ENCODE measurements around the gene THADA.

The THADA gene

GRCh38 chr2:43241558-43241957 lies 354.3 kb downstream of the THADA start:
- no peak for DNase-seq (ENCODE audit: extremely low spot score)
- ChIA-PET POLR2A (no interaction called here), CTCF (no interaction called here)
- TF ChIP-seq BHLHE40 (IDR thresholded peaks at IDR 0.05; ENCODE audit: borderline replicate concordance) (no peak), ARNT (IDR thresholded peaks at IDR 0.05) (no peak), FOXA1 (IDR thresholded peaks at IDR 0.05) (no peak), FOXK2 (IDR thresholded peaks at IDR 0.05) (no peak), NFRKB (IDR thresholded peaks at IDR 0.05) (no peak), SUZ12 (IDR thresholded peaks at IDR 0.05) (no peak), FOXM1 (IDR thresholded peaks at IDR 0.05; ENCODE audit: borderline replicate concordance) (no peak), SP1 (IDR thresholded peaks at IDR 0.05) (no peak), L3MBTL2 (conservative IDR thresholded peaks at IDR 0.05) (no peak), LEF1 (IDR thresholded peaks at IDR 0.05; ENCODE audit: borderline replicate concordance) (no peak), ZNF384 (IDR thresholded peaks at IDR 0.05) (no peak), PKNOX1 (IDR thresholded peaks at IDR 0.05) (no peak), TARDBP (IDR thresholded peaks at IDR 0.05) (no peak)

- ChIA-PET POLR2A (no interaction called here), CTCF (interaction anchor here (0.9 to 1.5 kb wide), 2 partner anchors 12 to 244 kb away, joined by 3 to 6 read pairs; no protein-coding TSS in a partner anchor)
- TF ChIP-seq FOXK2 (IDR thresholded peaks at IDR 0.05) (no peak), NFRKB (IDR thresholded peaks at IDR 0.05) (no peak), FOXA1 (IDR thresholded peaks at IDR 0.05) (no peak), HDGF (IDR thresholded peaks at IDR 0.05; ENCODE audit: borderline replicate concordance) (no peak)
- no peak for DNase-seq (ENCODE audit: extremely low spot score)
Observed at GRCh38 chr2:43240766-43241150, 355.1 kb downstream of the THADA start.

- no peak for TF ChIP-seq PKNOX1 (IDR thresholded peaks at IDR 0.05)
- no peak for TF ChIP-seq SP1 (IDR thresholded peaks at IDR 0.05)
- TF ChIP-seq SUZ12 (IDR thresholded peaks at IDR 0.05), result no peak
- TF ChIP-seq FOXK2 (IDR thresholded peaks at IDR 0.05), result no peak
- no peak for TF ChIP-seq FOXA1 (IDR thresholded peaks at IDR 0.05)
- TF ChIP-seq CTBP1 (IDR thresholded peaks at IDR 0.05; ENCODE audit: borderline replicate concordance), result no peak
- no peak for TF ChIP-seq TARDBP (IDR thresholded peaks at IDR 0.05)
- TF ChIP-seq BHLHE40 (IDR thresholded peaks at IDR 0.05; ENCODE audit: borderline replicate concordance), result no peak
- TF ChIP-seq L3MBTL2 (conservative IDR thresholded peaks at IDR 0.05), result no peak
- TF ChIP-seq NFRKB (IDR thresholded peaks at IDR 0.05), result no peak
- TF ChIP-seq LEF1 (IDR thresholded peaks at IDR 0.05; ENCODE audit: borderline replicate concordance), result no peak
- no peak for TF ChIP-seq FOXM1 (IDR thresholded peaks at IDR 0.05; ENCODE audit: borderline replicate concordance)
- DNase-seq (ENCODE audit: extremely low spot score), result no peak
- CTCF ChIA-PET, result interaction anchor here (0.9 to 1.5 kb wide), 2 partner anchors 11 to 244 kb away, joined by 3 to 6 read pairs; no protein-coding TSS in a partner anchor
- POLR2A ChIA-PET, result interaction anchor here (1.3 kb wide), 1 partner anchor 14 kb away, joined by 5 read pairs; the partner anchor contains the start of gene ZFP36L2
Observed at GRCh38 chr2:43239981-43240765, 355.7 kb downstream of the THADA start.

GRCh38 chr2:43238813-43239212 lies 357.0 kb downstream of the THADA start:
- no peak for DNase-seq (ENCODE audit: extremely low spot score)
- ChIA-PET POLR2A (interaction anchor here (1.3 kb wide), 1 partner anchor 12 kb away, joined by 5 read pairs; the partner anchor contains the start of gene ZFP36L2), CTCF (no interaction called here)
- TF ChIP-seq PKNOX1 (IDR thresholded peaks at IDR 0.05), result no peak
- TF ChIP-seq SP1 (IDR thresholded peaks at IDR 0.05), result no peak
- no peak for TF ChIP-seq FOXK2 (IDR thresholded peaks at IDR 0.05)
- TF ChIP-seq NFRKB (IDR thresholded peaks at IDR 0.05), result no peak
- no peak for TF ChIP-seq CTBP1 (IDR thresholded peaks at IDR 0.05; ENCODE audit: borderline replicate concordance)
- no peak for TF ChIP-seq L3MBTL2 (conservative IDR thresholded peaks at IDR 0.05)
- no peak for TF ChIP-seq ELF4 (IDR thresholded peaks at IDR 0.05)
- TF ChIP-seq SUZ12 (IDR thresholded peaks at IDR 0.05), result no peak
- no peak for TF ChIP-seq ARNT (IDR thresholded peaks at IDR 0.05)
- TF ChIP-seq FOXM1 (IDR thresholded peaks at IDR 0.05; ENCODE audit: borderline replicate concordance), result no peak

- ChIA-PET CTCF (no interaction called here), POLR2A (no interaction called here)
- TF ChIP-seq CTBP1 (IDR thresholded peaks at IDR 0.05; ENCODE audit: borderline replicate concordance), result no peak
- TF ChIP-seq FOXA1 (IDR thresholded peaks at IDR 0.05), result no peak
- TF ChIP-seq L3MBTL2 (conservative IDR thresholded peaks at IDR 0.05), result no peak
- no peak for TF ChIP-seq FOXK2 (IDR thresholded peaks at IDR 0.05)
- no peak for TF ChIP-seq NFRKB (IDR thresholded peaks at IDR 0.05)
- no peak for TF ChIP-seq TARDBP (IDR thresholded peaks at IDR 0.05)
- no peak for DNase-seq (ENCODE audit: extremely low spot score)
Observed at GRCh38 chr2:43238176-43238575, 357.7 kb downstream of the THADA start.

- no peak for DNase-seq (ENCODE audit: extremely low spot score)
- ChIA-PET POLR2A (no interaction called here), CTCF (no interaction called here)
- no peak for TF ChIP-seq BHLHE40 (IDR thresholded peaks at IDR 0.05; ENCODE audit: borderline replicate concordance)
- no peak for TF ChIP-seq FOXM1 (IDR thresholded peaks at IDR 0.05; ENCODE audit: borderline replicate concordance)
- TF ChIP-seq SUZ12 (IDR thresholded peaks at IDR 0.05), result no peak
- TF ChIP-seq NFRKB (IDR thresholded peaks at IDR 0.05), result no peak
- no peak for TF ChIP-seq CTBP1 (IDR thresholded peaks at IDR 0.05; ENCODE audit: borderline replicate concordance)
- no peak for TF ChIP-seq HDGF (IDR thresholded peaks at IDR 0.05; ENCODE audit: borderline replicate concordance)
- no peak for TF ChIP-seq LEF1 (IDR thresholded peaks at IDR 0.05; ENCODE audit: borderline replicate concordance)
- TF ChIP-seq FOXA1 (IDR thresholded peaks at IDR 0.05), result no peak
- TF ChIP-seq TARDBP (IDR thresholded peaks at IDR 0.05), result no peak
- no peak for TF ChIP-seq ZNF384 (IDR thresholded peaks at IDR 0.05)
- TF ChIP-seq PKNOX1 (IDR thresholded peaks at IDR 0.05), result no peak
- TF ChIP-seq ELF4 (IDR thresholded peaks at IDR 0.05), result no peak
- TF ChIP-seq L3MBTL2 (conservative IDR thresholded peaks at IDR 0.05), result no peak
- no peak for TF ChIP-seq ARNT (IDR thresholded peaks at IDR 0.05)
- no peak for TF ChIP-seq FOXK2 (IDR thresholded peaks at IDR 0.05)
- no peak for TF ChIP-seq SP1 (IDR thresholded peaks at IDR 0.05)
Observed at GRCh38 chr2:43233218-43234212, 362.3 kb downstream of the THADA start.
